ENCODE data around the gene ALMS1.

- no peak for TF ChIP-seq CTCF (IDR thresholded peaks at IDR 0.05)
- no peak for TF ChIP-seq POLR2A (IDR thresholded peaks at IDR 0.05)
These were observed 72.3 kb downstream of the ALMS1 start for GRCh38 chr2:73457982-73458381.
